H1 (cell line): ENCODE results near the gene KLHDC7B. TPM values are rescaled to one million over a fixed set of nuclear protein-coding genes. Genes with fewer than 3 reads are reported as not detected.

Source experiments
- CBX5 ChIP-seq: fragments of 300-800, 300-1000 bp; sonication (generic); IDR thresholded peaks from 2 replicates; pipeline ENCODE4 v1.7.1; 2016; ENCODE audit warnings: antibody characterized with exemption, low read length, low read depth
- CHD2 ChIP-seq: IDR thresholded peaks from 2 replicates; pipeline ENCODE4 v1.6.1; 2012; ENCODE audit warnings: low read length, improper control_type of control experiment
- NRF1 ChIP-seq: IDR thresholded peaks from 2 replicates; pipeline ENCODE4 v1.6.1; 2011; ENCODE audit warnings: mild to moderate bottlenecking, low read depth, low read length, improper control_type of control experiment
- POLR2AphosphoS5 ChIP-seq: IDR thresholded peaks from 2 replicates; pipeline ENCODE4 v1.6.1; 2011; ENCODE audit warnings: low read depth, low read length
- RAD21 ChIP-seq, 2 experiments: IDR thresholded peaks in 1 of 2; conservative IDR thresholded peaks in 1 of 2; 2 replicates each; pipeline ENCODE4 v1.6.1; 2011; ENCODE audit warnings: low read depth in 2 of 2, low read length in 2 of 2, improper control_type of control experiment in 1 of 2, inconsistent platforms in 1 of 2, mild to moderate bottlenecking in 1 of 2, moderate library complexity in 1 of 2
- RBBP5 ChIP-seq: IDR thresholded peaks from 2 replicates; pipeline ENCODE4 v1.7.1; 2012; ENCODE audit warnings: low read depth, mild to moderate bottlenecking, inconsistent platforms, low read length, moderate library complexity, borderline replicate concordance
- SAP30 ChIP-seq: fragments of 300-600 bp; sonication (generic); IDR thresholded peaks from 2 replicates; pipeline ENCODE4 v1.7.1; 2012; ENCODE audit warnings: low read length, moderate library complexity, mild to moderate bottlenecking, inconsistent platforms; ENCODE audit not compliant: insufficient read depth, insufficient replicate concordance
- SP1 ChIP-seq: IDR thresholded peaks from 2 replicates; pipeline ENCODE4 v1.6.1; 2011; ENCODE audit warnings: low read depth, low read length
- polyA plus RNA-seq, 7 experiments: library from polyadenylated mRNA; depleted of rRNA in 3 of 7; stranded (reverse) in 5 of 7; unstranded in 2 of 7; fragments of >200 nt in 5 of 7; fragments of 200-250 nt in 2 of 7; gene quantifications; 1 replicate in 5 of 7; 2 replicates in 1 of 7; 4 replicates in 1 of 7; pipeline versions ENCODE4 v1.2.1 to v1.2.3, GENCODE V29; 2011 to 2013; ENCODE audit warnings: missing spikeins in 2 of 7, mixed read lengths in 2 of 7
- total RNA-seq: library from RNA; stranded (reverse); fragmentation: NEBNext Ultra II Directional; extraction: Animal tissue kit (Norgen Biotek cat#: 25700); gene quantifications from 2 replicates; pipeline ENCODE4 v1.2.1, GENCODE V29; 2021
- TF ChIP-seq, protein P1 (sequence below): fragments of 300-600 bp; sonication (generic); IDR thresholded peaks from 2 replicates; pipeline ENCODE4 v1.7.1; 2012; ENCODE audit warnings: low read length, moderate library complexity, mild to moderate bottlenecking, inconsistent platforms; ENCODE audit not compliant: insufficient replicate concordance

KLHDC7B gene
- total and polyA plus RNA-seq, 2 of the 8 experiments (the other 6 are each of a cell fraction or from before 2014, with no cell fraction given), result not detected

DNA sequence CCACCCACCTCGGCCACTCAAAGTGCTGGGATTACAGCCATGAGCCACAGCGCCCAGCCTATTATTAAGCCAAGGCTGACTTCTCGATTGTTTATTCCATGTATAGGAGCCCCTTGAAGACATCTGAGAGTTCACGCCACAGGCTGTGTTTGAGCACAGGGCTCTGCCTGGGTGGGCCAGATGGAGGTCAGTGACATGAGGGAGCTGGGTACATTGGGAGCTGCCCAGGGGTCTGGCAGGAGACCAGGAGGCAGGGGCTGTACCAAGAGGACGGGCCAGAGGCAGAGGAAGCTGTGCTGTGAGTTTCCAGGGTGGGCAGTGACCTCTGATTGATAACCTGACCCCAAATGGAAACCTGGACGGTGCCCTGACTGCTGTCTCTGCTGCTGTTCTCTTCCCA is 43.6 kb upstream of the KLHDC7B start (continued):
- TF ChIP-seq, protein P1, sequence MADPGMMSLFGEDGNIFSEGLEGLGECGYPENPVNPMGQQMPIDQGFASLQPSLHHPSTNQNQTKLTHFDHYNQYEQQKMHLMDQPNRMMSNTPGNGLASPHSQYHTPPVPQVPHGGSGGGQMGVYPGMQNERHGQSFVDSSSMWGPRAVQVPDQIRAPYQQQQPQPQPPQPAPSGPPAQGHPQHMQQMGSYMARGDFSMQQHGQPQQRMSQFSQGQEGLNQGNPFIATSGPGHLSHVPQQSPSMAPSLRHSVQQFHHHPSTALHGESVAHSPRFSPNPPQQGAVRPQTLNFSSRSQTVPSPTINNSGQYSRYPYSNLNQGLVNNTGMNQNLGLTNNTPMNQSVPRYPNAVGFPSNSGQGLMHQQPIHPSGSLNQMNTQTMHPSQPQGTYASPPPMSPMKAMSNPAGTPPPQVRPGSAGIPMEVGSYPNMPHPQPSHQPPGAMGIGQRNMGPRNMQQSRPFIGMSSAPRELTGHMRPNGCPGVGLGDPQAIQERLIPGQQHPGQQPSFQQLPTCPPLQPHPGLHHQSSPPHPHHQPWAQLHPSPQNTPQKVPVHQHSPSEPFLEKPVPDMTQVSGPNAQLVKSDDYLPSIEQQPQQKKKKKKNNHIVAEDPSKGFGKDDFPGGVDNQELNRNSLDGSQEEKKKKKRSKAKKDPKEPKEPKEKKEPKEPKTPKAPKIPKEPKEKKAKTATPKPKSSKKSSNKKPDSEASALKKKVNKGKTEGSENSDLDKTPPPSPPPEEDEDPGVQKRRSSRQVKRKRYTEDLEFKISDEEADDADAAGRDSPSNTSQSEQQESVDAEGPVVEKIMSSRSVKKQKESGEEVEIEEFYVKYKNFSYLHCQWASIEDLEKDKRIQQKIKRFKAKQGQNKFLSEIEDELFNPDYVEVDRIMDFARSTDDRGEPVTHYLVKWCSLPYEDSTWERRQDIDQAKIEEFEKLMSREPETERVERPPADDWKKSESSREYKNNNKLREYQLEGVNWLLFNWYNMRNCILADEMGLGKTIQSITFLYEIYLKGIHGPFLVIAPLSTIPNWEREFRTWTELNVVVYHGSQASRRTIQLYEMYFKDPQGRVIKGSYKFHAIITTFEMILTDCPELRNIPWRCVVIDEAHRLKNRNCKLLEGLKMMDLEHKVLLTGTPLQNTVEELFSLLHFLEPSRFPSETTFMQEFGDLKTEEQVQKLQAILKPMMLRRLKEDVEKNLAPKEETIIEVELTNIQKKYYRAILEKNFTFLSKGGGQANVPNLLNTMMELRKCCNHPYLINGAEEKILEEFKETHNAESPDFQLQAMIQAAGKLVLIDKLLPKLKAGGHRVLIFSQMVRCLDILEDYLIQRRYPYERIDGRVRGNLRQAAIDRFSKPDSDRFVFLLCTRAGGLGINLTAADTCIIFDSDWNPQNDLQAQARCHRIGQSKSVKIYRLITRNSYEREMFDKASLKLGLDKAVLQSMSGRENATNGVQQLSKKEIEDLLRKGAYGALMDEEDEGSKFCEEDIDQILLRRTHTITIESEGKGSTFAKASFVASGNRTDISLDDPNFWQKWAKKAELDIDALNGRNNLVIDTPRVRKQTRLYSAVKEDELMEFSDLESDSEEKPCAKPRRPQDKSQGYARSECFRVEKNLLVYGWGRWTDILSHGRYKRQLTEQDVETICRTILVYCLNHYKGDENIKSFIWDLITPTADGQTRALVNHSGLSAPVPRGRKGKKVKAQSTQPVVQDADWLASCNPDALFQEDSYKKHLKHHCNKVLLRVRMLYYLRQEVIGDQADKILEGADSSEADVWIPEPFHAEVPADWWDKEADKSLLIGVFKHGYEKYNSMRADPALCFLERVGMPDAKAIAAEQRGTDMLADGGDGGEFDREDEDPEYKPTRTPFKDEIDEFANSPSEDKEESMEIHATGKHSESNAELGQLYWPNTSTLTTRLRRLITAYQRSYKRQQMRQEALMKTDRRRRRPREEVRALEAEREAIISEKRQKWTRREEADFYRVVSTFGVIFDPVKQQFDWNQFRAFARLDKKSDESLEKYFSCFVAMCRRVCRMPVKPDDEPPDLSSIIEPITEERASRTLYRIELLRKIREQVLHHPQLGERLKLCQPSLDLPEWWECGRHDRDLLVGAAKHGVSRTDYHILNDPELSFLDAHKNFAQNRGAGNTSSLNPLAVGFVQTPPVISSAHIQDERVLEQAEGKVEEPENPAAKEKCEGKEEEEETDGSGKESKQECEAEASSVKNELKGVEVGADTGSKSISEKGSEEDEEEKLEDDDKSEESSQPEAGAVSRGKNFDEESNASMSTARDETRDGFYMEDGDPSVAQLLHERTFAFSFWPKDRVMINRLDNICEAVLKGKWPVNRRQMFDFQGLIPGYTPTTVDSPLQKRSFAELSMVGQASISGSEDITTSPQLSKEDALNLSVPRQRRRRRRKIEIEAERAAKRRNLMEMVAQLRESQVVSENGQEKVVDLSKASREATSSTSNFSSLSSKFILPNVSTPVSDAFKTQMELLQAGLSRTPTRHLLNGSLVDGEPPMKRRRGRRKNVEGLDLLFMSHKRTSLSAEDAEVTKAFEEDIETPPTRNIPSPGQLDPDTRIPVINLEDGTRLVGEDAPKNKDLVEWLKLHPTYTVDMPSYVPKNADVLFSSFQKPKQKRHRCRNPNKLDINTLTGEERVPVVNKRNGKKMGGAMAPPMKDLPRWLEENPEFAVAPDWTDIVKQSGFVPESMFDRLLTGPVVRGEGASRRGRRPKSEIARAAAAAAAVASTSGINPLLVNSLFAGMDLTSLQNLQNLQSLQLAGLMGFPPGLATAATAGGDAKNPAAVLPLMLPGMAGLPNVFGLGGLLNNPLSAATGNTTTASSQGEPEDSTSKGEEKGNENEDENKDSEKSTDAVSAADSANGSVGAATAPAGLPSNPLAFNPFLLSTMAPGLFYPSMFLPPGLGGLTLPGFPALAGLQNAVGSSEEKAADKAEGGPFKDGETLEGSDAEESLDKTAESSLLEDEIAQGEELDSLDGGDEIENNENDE, result no peak
- TF ChIP-seq CBX5 (no peak), CHD2 (no peak), RBBP5 (no peak), SP1 (no peak), RAD21 (IDR thresholded peaks at IDR 0.05 in 1 of 2, conservative IDR thresholded peaks at IDR 0.05 in 1 of 2; ENCODE audit: low read depth in 2 of 2, low read length in 2 of 2) (no peak), NRF1 (no peak), SAP30 (no peak), POLR2AphosphoS5 (no peak)
- TF ChIP-seq, all 59 proteins: peak for 0
